ENCODE measurements around the gene FOXA3.
"Not testable (repeated sequence)": the region's sequence is repeated elsewhere in the genome, so short reads cannot be mapped to it uniquely, and the experiment has no call there.

FOXA3 gene

GRCh38 chr19:45885556-45886426 lies 21.7 kb downstream of the FOXA3 start, which contains the start of gene IRF2BP1:
TSS of gene IRF2BP1 (minus strand) at chr19:45886141. CDS start at chr19:45885774, 367 bp downstream.
- peak; percentile 82 for ATAC-seq (ENCODE audit: low read depth)
- Mint-ChIP-seq H3K4me3 (peak within 1 kb of the TSS; percentile 92), H3K9me3 (no peaks in the 10 kb centered on the region), H3K36me3 (peaks cover 11% of the 10 kb centered on the region), H3K27ac (peak within 1 kb of the TSS; percentile 89), H3K27me3 (peaks cover 6% of the 10 kb centered on the region), H3K4me1 (peaks cover 9% of the 10 kb centered on the region)
- DNase-seq (ENCODE audit: low spot score in 2 of 2): peak; percentile 80 to 86

- Mint-ChIP-seq H3K27me3 (peaks cover 2% of the 10 kb centered on the region), H3K36me3 (peaks cover 9% of the 10 kb centered on the region), H3K27ac (peak overlapping the region; percentile 89), H3K4me1 (peaks cover 9% of the 10 kb centered on the region), H3K4me3 (peak overlapping the region; percentile 92), H3K9me3 (no peaks in the 10 kb centered on the region)
- peak; percentile 79 to 87 for DNase-seq (ENCODE audit: low spot score in 2 of 2)
- ATAC-seq (ENCODE audit: low read depth): peak; percentile 70
Observed at GRCh38 chr19:45886427-45887199, 22.5 kb downstream of the FOXA3 start.

GRCh38 chr19:45887200-45887710 lies 23.1 kb downstream of the FOXA3 start:
- ATAC-seq (ENCODE audit: low read depth) (no peak), DNase-seq (ENCODE audit: low spot score in 2 of 2) (no peak)
- peaks cover 6% of the 10 kb centered on the region for H3K36me3 Mint-ChIP-seq
- H3K27me3 Mint-ChIP-seq: no peaks in the 10 kb centered on the region
- peak overlapping the region; percentile 92 for H3K4me3 Mint-ChIP-seq
- H3K4me1 Mint-ChIP-seq: peaks cover 9% of the 10 kb centered on the region
- peak overlapping the region; percentile 89 for H3K27ac Mint-ChIP-seq
- H3K9me3 Mint-ChIP-seq: no peaks in the 10 kb centered on the region

- DNase-seq (ENCODE audit: low spot score in 2 of 2): no peak
- Mint-ChIP-seq H3K27ac (no peak overlapping the region), H3K9me3 (no peaks in the 10 kb centered on the region), H3K27me3 (no peaks in the 10 kb centered on the region), H3K4me3 (no peak overlapping the region), H3K36me3 (peaks cover 3% of the 10 kb centered on the region), H3K4me1 (peaks cover 10% of the 10 kb centered on the region)
- no peak for ATAC-seq (ENCODE audit: low read depth)
Observed at GRCh38 chr19:45889210-45889885, 25.2 kb downstream of the FOXA3 start.

- no peaks in the 10 kb centered on the region for H3K9me3 Mint-ChIP-seq
- no peak overlapping the region for H3K27ac Mint-ChIP-seq
- DNase-seq (ENCODE audit: low spot score in 2 of 2): no peak
- no peak for ATAC-seq (ENCODE audit: low read depth)
- H3K27me3 Mint-ChIP-seq: no peaks in the 10 kb centered on the region
- peaks cover 16% of the 10 kb centered on the region for H3K4me1 Mint-ChIP-seq
- peaks cover 9% of the 10 kb centered on the region for H3K36me3 Mint-ChIP-seq
- no peak overlapping the region for H3K4me3 Mint-ChIP-seq
Observed at GRCh38 chr19:45890877-45891276, 26.8 kb downstream of the FOXA3 start.

- Mint-ChIP-seq H3K27me3 (no peaks in the 10 kb centered on the region), H3K4me1 (peaks cover 19% of the 10 kb centered on the region), H3K9me3 (no peaks in the 10 kb centered on the region), H3K36me3 (peaks cover 18% of the 10 kb centered on the region), H3K27ac (no peak overlapping the region), H3K4me3 (no peak overlapping the region)
- ATAC-seq (ENCODE audit: low read depth) (no peak), DNase-seq (ENCODE audit: low spot score in 2 of 2) (no peak)
Observed at GRCh38 chr19:45895519-45895972, 31.4 kb downstream of the FOXA3 start.

GRCh38 chr19:45895983-45896599 lies 32.0 kb downstream of the FOXA3 start:
- not testable (repeated sequence) for DNase-seq (ENCODE audit: low spot score in 2 of 2); H3K27me3 Mint-ChIP-seq; H3K27ac Mint-ChIP-seq; H3K9me3 Mint-ChIP-seq; ATAC-seq (ENCODE audit: low read depth); H3K4me3 Mint-ChIP-seq
- Mint-ChIP-seq H3K4me1 (peaks cover 22% of the 10 kb centered on the region), H3K36me3 (peaks cover 18% of the 10 kb centered on the region)

- ATAC-seq (ENCODE audit: low read depth) (no peak), DNase-seq (ENCODE audit: low spot score in 2 of 2) (no peak)
- Mint-ChIP-seq H3K4me1 (peaks cover 27% of the 10 kb centered on the region), H3K27me3 (no peaks in the 10 kb centered on the region), H3K36me3 (peaks cover 18% of the 10 kb centered on the region), H3K4me3 (no peak overlapping the region), H3K27ac (no peak overlapping the region), H3K9me3 (no peaks in the 10 kb centered on the region)
Observed at GRCh38 chr19:45897261-45897812, 33.2 kb downstream of the FOXA3 start.

GRCh38 chr19:45899253-45899652 lies 35.1 kb downstream of the FOXA3 start:
- H3K4me3 Mint-ChIP-seq: no peak overlapping the region
- no peaks in the 10 kb centered on the region for H3K9me3 Mint-ChIP-seq

GRCh38 chr19:45899919-45900589 lies 35.9 kb downstream of the FOXA3 start:
- ATAC-seq (ENCODE audit: low read depth) (no peak), DNase-seq (ENCODE audit: low spot score in 2 of 2) (no peak)
- Mint-ChIP-seq H3K4me3 (peak overlapping the region; percentile 9), H3K36me3 (peaks cover 16% of the 10 kb centered on the region), H3K27me3 (peaks cover 2% of the 10 kb centered on the region), H3K9me3 (no peaks in the 10 kb centered on the region), H3K27ac (no peak overlapping the region), H3K4me1 (peaks cover 18% of the 10 kb centered on the region)

More at GRCh38 chr19:45899253-45899652, 35.1 kb downstream of the FOXA3 start:
- Mint-ChIP-seq H3K27ac (no peak overlapping the region), H3K27me3 (peaks cover 2% of the 10 kb centered on the region), H3K4me1 (peaks cover 20% of the 10 kb centered on the region), H3K36me3 (peaks cover 18% of the 10 kb centered on the region)
- ATAC-seq (ENCODE audit: low read depth): no peak
- DNase-seq (ENCODE audit: low spot score in 2 of 2): no peak

- Mint-ChIP-seq H3K4me3 (peak overlapping the region; percentile 37), H3K27ac (no peak overlapping the region), H3K27me3 (peaks cover 2% of the 10 kb centered on the region), H3K9me3 (no peaks in the 10 kb centered on the region), H3K36me3 (peaks cover 11% of the 10 kb centered on the region), H3K4me1 (peaks cover 14% of the 10 kb centered on the region)
- ATAC-seq (ENCODE audit: low read depth) (no peak), DNase-seq (ENCODE audit: low spot score in 2 of 2) (no peak)
Observed at GRCh38 chr19:45900738-45901431, 36.8 kb downstream of the FOXA3 start.

- peaks cover 11% of the 10 kb centered on the region for H3K36me3 Mint-ChIP-seq
- peak overlapping the region; percentile 78 for H3K27ac Mint-ChIP-seq
- H3K9me3 Mint-ChIP-seq: no peaks in the 10 kb centered on the region
- no peak overlapping the region for H3K4me3 Mint-ChIP-seq
- H3K27me3 Mint-ChIP-seq: peaks cover 3% of the 10 kb centered on the region
- peaks cover 14% of the 10 kb centered on the region for H3K4me1 Mint-ChIP-seq
- ATAC-seq (ENCODE audit: low read depth) (no peak), DNase-seq (ENCODE audit: low spot score in 2 of 2) (peak in 1 of 2 donors; percentile 43)
Observed at GRCh38 chr19:45901432-45901911, 37.3 kb downstream of the FOXA3 start.
